HepG2 (cell line): ENCODE data around the gene ITGA7. TPM values are rescaled to one million over a fixed set of nuclear protein-coding genes. Genes with fewer than 3 reads are reported as not detected.
A peak's percentile ranks its signal among the peaks of the same experiment; 100 is the strongest.

Experiments used
- ARID4A ChIP-seq: sonication (generic); formaldehyde crosslinking; IDR thresholded peaks from 2 replicates; pipeline ENCODE4 v1.5.0; 2020; ENCODE audit warnings: mild to moderate bottlenecking, missing genetic modification reagents, borderline replicate concordance
- BCL3 ChIP-seq: sonication (generic); formaldehyde crosslinking; IDR thresholded peaks from 2 replicates; pipeline ENCODE4 v1.5.1; 2020; ENCODE audit warnings: mild to moderate bottlenecking, missing genetic modification reagents, moderate library complexity
- CBX1 ChIP-seq: IDR thresholded peaks from one replicate; pipeline ENCODE4 v1.6.1; 2016; ENCODE audit warnings: antibody characterized with exemption, low read depth
- ETV5 ChIP-seq: IDR thresholded peaks from 2 replicates; pipeline ENCODE4 v1.6.1; 2018; ENCODE audit warnings: missing biosample characterization, missing genetic modification reagents, inconsistent platforms, borderline replicate concordance
- ISL2 ChIP-seq: sonication (generic); formaldehyde crosslinking; IDR thresholded peaks from 2 replicates; pipeline ENCODE4 v1.5.0; 2020; ENCODE audit warnings: missing genetic modification reagents
- MIER2 ChIP-seq: IDR thresholded peaks from 2 replicates; pipeline ENCODE4 v1.6.1; 2016; ENCODE audit warnings: missing biosample characterization, missing genetic modification reagents
- PHF20 ChIP-seq: sonication (generic); formaldehyde crosslinking; IDR thresholded peaks from 2 replicates; pipeline ENCODE4 v1.5.0; 2020; ENCODE audit warnings: mild to moderate bottlenecking, missing genetic modification reagents
- POLR2A ChIP-seq, 2 experiments: IDR thresholded peaks; 2 replicates each; pipeline ENCODE4 v1.6.1; 2011; ENCODE audit warnings: low read depth in 2 of 2, low read length in 2 of 2, mild to moderate bottlenecking in 1 of 2, moderate library complexity in 1 of 2; ENCODE audit not compliant: insufficient read depth in 1 of 2
- RXRA ChIP-seq: sonication (generic); formaldehyde crosslinking; IDR thresholded peaks from 2 replicates; pipeline ENCODE4 v1.5.1; 2020; ENCODE audit warnings: missing genetic modification reagents
- TCF7 ChIP-seq: sonication (generic); IDR thresholded peaks from 2 replicates; pipeline ENCODE4 v1.6.1; 2016; ENCODE audit warnings: antibody characterized with exemption, low read depth
- ZMYM4 ChIP-seq: sonication (generic); formaldehyde crosslinking; IDR thresholded peaks from 2 replicates; pipeline ENCODE4 v1.8.1; 2023; ENCODE audit warnings: mild to moderate bottlenecking, missing genetic modification reagents
- ZNF543 ChIP-seq: sonication (generic); formaldehyde crosslinking; IDR thresholded peaks from 2 replicates; pipeline ENCODE4 v1.4.0; 2020; ENCODE audit warnings: mild to moderate bottlenecking, missing genetic modification reagents
- ZNF749 ChIP-seq: sonication (generic); formaldehyde crosslinking; IDR thresholded peaks from 2 replicates; pipeline ENCODE4 v1.8.0; 2022; ENCODE audit warnings: mild to moderate bottlenecking, missing genetic modification reagents, moderate library complexity, borderline replicate concordance
- polyA plus RNA-seq, 8 experiments: library from polyadenylated mRNA; depleted of rRNA in 3 of 8; stranded (reverse) in 7 of 8; unstranded in 1 of 8; fragments of >200 nt; fragmentation: Illumina TruSeq in 4 of 8; extraction: Trizol in 4 of 8; gene quantifications; 2 replicates each; pipeline versions ENCODE4 v1.2.1 to v1.2.3, GENCODE V29; 2011 to 2016; ENCODE audit warnings: low read depth in 4 of 8, missing spikeins in 1 of 8, mixed read lengths in 1 of 8; ENCODE audit not compliant: insufficient read depth in 1 of 8
- total RNA-seq, 5 experiments: library from RNA; depleted of rRNA; stranded (reverse); fragments of >200 nt; fragmentation: Illumina TruSeq; extraction: Trizol; gene quantifications; 2 replicates each; pipeline ENCODE4 v1.2.3, GENCODE V29; 2016; ENCODE audit warnings: low read depth in 1 of 5
- TF ChIP-seq, protein P1 (sequence below): sonication (generic); formaldehyde crosslinking; conservative IDR thresholded peaks from 2 replicates; pipeline ENCODE4 v1.5.0; 2020; ENCODE audit warnings: missing genetic modification reagents
- TF ChIP-seq, protein P2 (sequence below): sonication (generic); formaldehyde crosslinking; IDR thresholded peaks from 2 replicates; pipeline ENCODE4 v1.4.0; 2020; ENCODE audit warnings: missing genetic modification reagents, borderline replicate concordance
- TF ChIP-seq, protein P3 (sequence below): IDR thresholded peaks from 2 replicates; pipeline ENCODE4 v1.4.0; 2020; ENCODE audit warnings: mild to moderate bottlenecking, missing genetic modification reagents

ITGA7 gene
- total and polyA plus RNA-seq, 2 of the 13 experiments (the other 11 are each of a cell fraction or from before 2014, with no cell fraction given): 0.65 to 0.75 TPM

DNA sequence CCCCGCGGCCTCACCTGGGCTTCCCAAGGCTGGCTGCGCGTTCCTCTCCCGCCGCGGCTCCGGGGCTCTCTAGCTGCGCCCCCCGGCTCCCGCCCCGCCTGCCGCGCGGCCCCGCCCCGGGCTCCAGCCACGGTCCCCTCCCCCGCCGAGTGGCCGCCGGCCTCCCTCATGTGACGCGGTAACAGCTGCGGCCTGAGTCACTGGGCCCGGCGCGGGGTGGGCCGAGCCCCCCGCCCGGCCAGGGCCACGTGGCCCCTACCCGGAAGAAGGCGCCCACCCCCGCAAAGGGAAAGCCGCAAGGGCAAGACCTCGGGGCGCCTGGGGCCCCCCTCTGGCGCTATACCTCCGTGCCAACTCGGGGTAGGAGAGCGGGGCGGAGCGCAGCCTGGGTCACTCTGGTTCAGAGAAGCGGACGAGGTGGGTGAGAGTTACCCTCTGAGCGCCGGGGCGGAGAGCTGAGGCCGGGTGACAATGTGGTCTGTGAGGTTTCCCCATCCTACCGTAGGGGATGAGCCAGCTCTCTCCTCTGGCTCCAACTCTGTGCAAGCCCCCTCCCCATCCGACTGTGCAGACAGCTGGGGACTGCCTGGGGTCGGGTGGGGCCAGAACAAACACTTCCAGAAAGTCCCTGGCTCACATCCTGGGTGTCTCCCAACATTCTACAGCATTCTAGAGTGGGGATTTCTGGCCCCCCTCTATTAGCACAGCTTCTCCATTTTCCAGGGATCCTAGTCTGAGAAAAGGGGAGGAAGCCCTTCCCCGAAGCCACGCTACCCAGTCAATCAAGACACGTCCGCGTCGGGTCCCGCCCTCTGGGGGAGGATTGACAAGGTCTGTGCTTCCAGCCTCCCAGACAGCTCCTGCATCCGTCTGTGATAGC is 21.5 kb upstream of the ITGA7 start, which contains the start of gene CD63 (continued):
- TF ChIP-seq ZMYM4 (no peak; the same call in 1 of the 2 replicates), POLR2A (IDR thresholded peaks at IDR 0.05; ENCODE audit: insufficient read depth in 1 of 2, low read depth in 2 of 2, low read length in 2 of 2) (peak; percentile 41 to 69; a peak in 2 of 4 replicates), ZNF749 (CRISPR knock-in tag) (no peak; the same call in 1 of the 2 replicates), MIER2 (CRISPR knock-in tag) (no peak), TCF7 (no peak), PHF20 (CRISPR knock-in tag) (peak; percentile 44; the same call in 1 of the 2 replicates), ISL2 (CRISPR knock-in tag) (no peak), BCL3 (CRISPR knock-in tag) (peak; percentile 71), ARID4A (CRISPR knock-in tag) (peak; percentile 84), ZNF543 (CRISPR knock-in tag) (peak; percentile 85; the same call in 1 of the 2 replicates), ETV5 (CRISPR knock-in tag) (peak; percentile 60), RXRA (CRISPR knock-in tag) (peak; percentile 57; the same call in 1 of the 2 replicates), CBX1 (no peak)
- TF ChIP-seq, protein P1, sequence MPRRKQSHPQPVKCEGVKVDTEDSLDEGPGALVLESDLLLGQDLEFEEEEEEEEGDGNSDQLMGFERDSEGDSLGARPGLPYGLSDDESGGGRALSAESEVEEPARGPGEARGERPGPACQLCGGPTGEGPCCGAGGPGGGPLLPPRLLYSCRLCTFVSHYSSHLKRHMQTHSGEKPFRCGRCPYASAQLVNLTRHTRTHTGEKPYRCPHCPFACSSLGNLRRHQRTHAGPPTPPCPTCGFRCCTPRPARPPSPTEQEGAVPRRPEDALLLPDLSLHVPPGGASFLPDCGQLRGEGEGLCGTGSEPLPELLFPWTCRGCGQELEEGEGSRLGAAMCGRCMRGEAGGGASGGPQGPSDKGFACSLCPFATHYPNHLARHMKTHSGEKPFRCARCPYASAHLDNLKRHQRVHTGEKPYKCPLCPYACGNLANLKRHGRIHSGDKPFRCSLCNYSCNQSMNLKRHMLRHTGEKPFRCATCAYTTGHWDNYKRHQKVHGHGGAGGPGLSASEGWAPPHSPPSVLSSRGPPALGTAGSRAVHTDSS: no peak
- TF ChIP-seq, protein P2, sequence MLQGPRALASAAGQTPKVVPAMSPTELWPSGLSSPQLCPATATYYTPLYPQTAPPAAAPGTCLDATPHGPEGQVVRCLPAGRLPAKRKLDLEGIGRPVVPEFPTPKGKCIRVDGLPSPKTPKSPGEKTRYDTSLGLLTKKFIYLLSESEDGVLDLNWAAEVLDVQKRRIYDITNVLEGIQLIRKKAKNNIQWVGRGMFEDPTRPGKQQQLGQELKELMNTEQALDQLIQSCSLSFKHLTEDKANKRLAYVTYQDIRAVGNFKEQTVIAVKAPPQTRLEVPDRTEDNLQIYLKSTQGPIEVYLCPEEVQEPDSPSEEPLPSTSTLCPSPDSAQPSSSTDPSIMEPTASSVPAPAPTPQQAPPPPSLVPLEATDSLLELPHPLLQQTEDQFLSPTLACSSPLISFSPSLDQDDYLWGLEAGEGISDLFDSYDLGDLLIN (CRISPR knock-in tag): 0 out of 2 replicates have a peak, but pooled peaks have one; percentile 21
- TF ChIP-seq, protein P3, sequence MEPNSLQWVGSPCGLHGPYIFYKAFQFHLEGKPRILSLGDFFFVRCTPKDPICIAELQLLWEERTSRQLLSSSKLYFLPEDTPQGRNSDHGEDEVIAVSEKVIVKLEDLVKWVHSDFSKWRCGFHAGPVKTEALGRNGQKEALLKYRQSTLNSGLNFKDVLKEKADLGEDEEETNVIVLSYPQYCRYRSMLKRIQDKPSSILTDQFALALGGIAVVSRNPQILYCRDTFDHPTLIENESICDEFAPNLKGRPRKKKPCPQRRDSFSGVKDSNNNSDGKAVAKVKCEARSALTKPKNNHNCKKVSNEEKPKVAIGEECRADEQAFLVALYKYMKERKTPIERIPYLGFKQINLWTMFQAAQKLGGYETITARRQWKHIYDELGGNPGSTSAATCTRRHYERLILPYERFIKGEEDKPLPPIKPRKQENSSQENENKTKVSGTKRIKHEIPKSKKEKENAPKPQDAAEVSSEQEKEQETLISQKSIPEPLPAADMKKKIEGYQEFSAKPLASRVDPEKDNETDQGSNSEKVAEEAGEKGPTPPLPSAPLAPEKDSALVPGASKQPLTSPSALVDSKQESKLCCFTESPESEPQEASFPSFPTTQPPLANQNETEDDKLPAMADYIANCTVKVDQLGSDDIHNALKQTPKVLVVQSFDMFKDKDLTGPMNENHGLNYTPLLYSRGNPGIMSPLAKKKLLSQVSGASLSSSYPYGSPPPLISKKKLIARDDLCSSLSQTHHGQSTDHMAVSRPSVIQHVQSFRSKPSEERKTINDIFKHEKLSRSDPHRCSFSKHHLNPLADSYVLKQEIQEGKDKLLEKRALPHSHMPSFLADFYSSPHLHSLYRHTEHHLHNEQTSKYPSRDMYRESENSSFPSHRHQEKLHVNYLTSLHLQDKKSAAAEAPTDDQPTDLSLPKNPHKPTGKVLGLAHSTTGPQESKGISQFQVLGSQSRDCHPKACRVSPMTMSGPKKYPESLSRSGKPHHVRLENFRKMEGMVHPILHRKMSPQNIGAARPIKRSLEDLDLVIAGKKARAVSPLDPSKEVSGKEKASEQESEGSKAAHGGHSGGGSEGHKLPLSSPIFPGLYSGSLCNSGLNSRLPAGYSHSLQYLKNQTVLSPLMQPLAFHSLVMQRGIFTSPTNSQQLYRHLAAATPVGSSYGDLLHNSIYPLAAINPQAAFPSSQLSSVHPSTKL (CRISPR knock-in tag): peak; percentile 60; the same call in 1 of the 2 replicates
